Measurements from ENCODE around the gene OVOL1. TPM values are rescaled to one million over a fixed set of nuclear protein-coding genes. Genes with fewer than 3 reads are reported as not detected.

The OVOL1 gene
- total and polyA plus RNA-seq, 2 of the 8 experiments (the other 6 are each of a cell fraction or from before 2014, with no cell fraction given): 2.6 to 3.4 TPM

DNA sequence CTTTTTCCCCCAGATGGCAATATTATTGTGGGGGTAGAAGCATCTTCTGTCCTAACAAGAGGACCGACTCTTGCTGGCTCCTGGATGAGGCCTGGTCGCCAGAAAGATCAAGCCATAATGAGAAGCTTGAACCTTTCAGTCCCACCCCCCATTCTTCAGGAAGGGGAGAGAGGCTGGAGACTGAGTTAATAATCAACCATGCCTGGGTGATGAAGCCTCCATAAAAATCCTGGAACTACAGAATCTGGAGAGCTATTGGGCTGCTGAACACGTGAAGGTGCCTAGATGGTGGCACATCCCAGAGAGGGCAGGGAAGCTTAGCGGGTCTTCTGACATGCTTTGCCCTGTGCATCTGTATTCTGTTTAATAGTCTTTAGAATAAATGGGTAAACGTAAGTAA is 22.4 kb upstream of the OVOL1 start:
- Histone ChIP-seq H3K14ac (ENCODE audit: insufficient read length) (no peak overlapping the region), H3K23me2 (ENCODE audit: low read depth, low read length) (no peaks in the 10 kb centered on the region)
- CTCF ChIA-PET (ENCODE audit: partially characterized antibody): interaction anchor here (2.2 kb wide), 1 partner anchor 15 kb away, joined by 7 read pairs; no protein-coding TSS in a partner anchor
- TF ChIP-seq YY1 (IDR thresholded peaks at IDR 0.05; ENCODE audit: low read depth, low read length): no peak
- TF ChIP-seq SP2 (IDR thresholded peaks at IDR 0.05; ENCODE audit: low read length): no peak
- TF ChIP-seq RXRA (IDR thresholded peaks at IDR 0.05; ENCODE audit: insufficient read depth, low read depth, low read length): no peak
- TF ChIP-seq, protein P1, sequence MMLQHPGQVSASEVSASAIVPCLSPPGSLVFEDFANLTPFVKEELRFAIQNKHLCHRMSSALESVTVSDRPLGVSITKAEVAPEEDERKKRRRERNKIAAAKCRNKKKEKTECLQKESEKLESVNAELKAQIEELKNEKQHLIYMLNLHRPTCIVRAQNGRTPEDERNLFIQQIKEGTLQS (IDR thresholded peaks at IDR 0.05; ENCODE audit: insufficient read depth, low read depth, low read length): no peak
- TF ChIP-seq, protein P2, sequence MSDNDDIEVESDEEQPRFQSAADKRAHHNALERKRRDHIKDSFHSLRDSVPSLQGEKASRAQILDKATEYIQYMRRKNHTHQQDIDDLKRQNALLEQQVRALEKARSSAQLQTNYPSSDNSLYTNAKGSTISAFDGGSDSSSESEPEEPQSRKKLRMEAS (IDR thresholded peaks at IDR 0.05): no peak
- no peak for TF ChIP-seq CBX5 (IDR thresholded peaks at IDR 0.05; ENCODE audit: low read depth, low read length)
- no peak for TF ChIP-seq CTBP2 (IDR thresholded peaks at IDR 0.05; ENCODE audit: borderline replicate concordance, insufficient read depth, insufficient read length, low read length)
- no peak for TF ChIP-seq SP4 (IDR thresholded peaks at IDR 0.05; ENCODE audit: low read length)
- TF ChIP-seq, protein P3, sequence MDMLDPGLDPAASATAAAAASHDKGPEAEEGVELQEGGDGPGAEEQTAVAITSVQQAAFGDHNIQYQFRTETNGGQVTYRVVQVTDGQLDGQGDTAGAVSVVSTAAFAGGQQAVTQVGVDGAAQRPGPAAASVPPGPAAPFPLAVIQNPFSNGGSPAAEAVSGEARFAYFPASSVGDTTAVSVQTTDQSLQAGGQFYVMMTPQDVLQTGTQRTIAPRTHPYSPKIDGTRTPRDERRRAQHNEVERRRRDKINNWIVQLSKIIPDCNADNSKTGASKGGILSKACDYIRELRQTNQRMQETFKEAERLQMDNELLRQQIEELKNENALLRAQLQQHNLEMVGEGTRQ (IDR thresholded peaks at IDR 0.05; ENCODE audit: low read length): no peak
- TF ChIP-seq HDAC2 (IDR thresholded peaks at IDR 0.05; ENCODE audit: borderline replicate concordance in 1 of 2, low read depth in 2 of 2, low read length in 2 of 2): no peak
- TF ChIP-seq CBX8 (IDR thresholded peaks at IDR 0.05; ENCODE audit: borderline replicate concordance, low read depth, low read length): no peak

More for the DNA sequence above, 22.4 kb upstream of the OVOL1 start:
- Histone ChIP-seq H3K23ac (ENCODE audit: insufficient read length) (no peak overlapping the region), H3K27ac (ENCODE audit: low read depth, low read length) (no peak overlapping the region), H4K91ac (replicated peaks; ENCODE audit: insufficient read length, low read length) (no peak overlapping the region), H3K9ac (replicated peaks in 1 of 4; ENCODE audit: extremely low read depth in 1 of 4, low read depth in 3 of 4, low read length in 3 of 4) (no peak overlapping the region), H3K56ac (replicated peaks; ENCODE audit: insufficient read length, low read depth, low read length) (no peak overlapping the region), H3K4me3 (ENCODE audit: extremely low read depth in 1 of 4, insufficient read depth in 2 of 4, low read depth in 3 of 4, low read length in 4 of 4) (no peak overlapping the region), H3K4me2 (ENCODE audit: insufficient read depth in 1 of 2, low read depth in 2 of 2, low read length in 2 of 2) (no peak overlapping the region), H2BK5ac (ENCODE audit: low read depth, low read length) (no peak overlapping the region), H3K79me2 (ENCODE audit: control insufficient read depth in 1 of 2, insufficient read depth in 2 of 2, low read length in 2 of 2) (no peaks in the 10 kb centered on the region), H2BK20ac (ENCODE audit: low read length) (no peak overlapping the region), H2BK120ac (replicated peaks; ENCODE audit: low read depth, low read length) (no peak overlapping the region), H3K18ac (ENCODE audit: extremely low read depth, low read length) (no peak overlapping the region), H3K4ac (replicated peaks; ENCODE audit: insufficient read length, low read depth, low read length) (no peak overlapping the region), H4K8ac (ENCODE audit: extremely low read depth, insufficient read depth, low read length) (no peak overlapping the region), H4K5ac (ENCODE audit: insufficient read length, low read depth, low read length) (no peak overlapping the region), H3K27me3 (replicated peaks in 1 of 4; ENCODE audit: control insufficient read depth in 3 of 4, extremely low read depth in 1 of 4, insufficient read depth in 3 of 4, low read length in 3 of 4) (no peaks in the 10 kb centered on the region), H2BK12ac (ENCODE audit: low read depth, low read length) (no peak overlapping the region), H3K4me1 (replicated peaks in 1 of 4; ENCODE audit: control insufficient read depth in 3 of 4, insufficient read depth in 4 of 4, low read length in 3 of 4) (no peaks in the 10 kb centered on the region), H2BK15ac (ENCODE audit: low read length) (no peak overlapping the region), H3K9me3 (ENCODE audit: insufficient read depth in 2 of 2, low read depth in 1 of 2, low read length in 1 of 2) (peaks cover 0 to 10% of the 10 kb centered on the region in 2 experiments; a peak in 2 of 4 replicates), H2AFZ (ENCODE audit: low read length) (no peak overlapping the region), H3K36me3 (ENCODE audit: control insufficient read depth in 2 of 4, insufficient read depth in 4 of 4, low read length in 3 of 4) (no peaks in the 10 kb centered on the region), H3K79me1 (ENCODE audit: low read depth, low read length) (no peaks in the 10 kb centered on the region), H4K20me1 (replicated peaks in 1 of 2; ENCODE audit: control insufficient read depth in 1 of 2, insufficient read depth in 2 of 2, low read length in 2 of 2) (no peaks in the 10 kb centered on the region), H2AK5ac (ENCODE audit: low read depth, low read length) (no peak overlapping the region)
- FAIRE-seq (no peak), DNase-seq (ENCODE audit: low read depth in 1 of 2, low spot score in 2 of 2) (no peak)
- POLR2A ChIA-PET (ENCODE audit: partially characterized antibody): interaction anchor here (1.1 kb wide), 1 partner anchor 21 kb away, joined by 3 read pairs; no protein-coding TSS in a partner anchor
- WGBS, 2 experiments (ENCODE audit: extremely low coverage in 1 of 2, insufficient coverage in 1 of 2, insufficient read length in 1 of 2, insufficient replicate concordance in 2 of 2, low coverage in 1 of 2, low lambda C conversion rate in 2 of 2, missing lambda C conversion rate in 1 of 2): 61% methylated on average over 5 of the region's 5 CpGs; no CpG with 5 or more reads in 1 of the 2 experiments
